ENCODE data around the gene ERMAP.

DNA sequence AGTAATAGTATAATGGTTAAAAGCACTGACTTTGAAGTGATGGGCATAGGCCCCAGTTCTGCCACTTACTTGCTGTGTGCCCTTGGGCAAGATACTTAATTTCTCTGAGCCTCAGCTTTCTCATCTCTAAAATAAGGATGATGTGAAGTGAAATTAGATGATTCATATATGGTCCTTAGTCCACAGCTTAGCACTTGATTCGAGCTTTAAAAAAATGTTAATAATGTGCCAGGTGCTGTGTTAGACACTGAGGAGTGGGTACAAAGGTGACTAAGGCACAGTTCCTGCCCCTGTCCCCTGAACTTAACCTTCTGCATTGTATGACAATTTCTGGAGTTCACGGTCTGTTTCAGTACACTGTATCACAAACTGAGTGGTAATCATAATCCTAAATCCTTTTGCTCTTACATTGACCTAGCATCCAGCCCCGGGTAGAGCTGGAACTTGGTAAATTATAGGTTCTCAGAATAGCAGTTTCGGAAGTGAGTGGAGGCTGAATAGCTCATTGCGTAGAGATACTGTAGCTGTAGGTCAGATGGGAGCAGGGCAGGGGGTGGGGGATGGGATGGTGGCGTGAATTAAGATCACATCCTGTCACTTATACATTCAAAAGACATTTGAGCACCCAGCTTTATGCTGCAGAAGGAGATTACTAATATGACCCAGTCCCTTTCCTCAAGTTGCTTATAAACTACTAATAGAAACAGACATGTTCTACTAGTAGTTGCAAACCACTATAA, 31.0 kb downstream of the ERMAP start:
- TF ChIP-seq POLR2A (IDR thresholded peaks at IDR 0.05; ENCODE audit: low read depth, low read length) (no peak), TAF1 (IDR thresholded peaks at IDR 0.05; ENCODE audit: low read depth, low read length) (no peak)
